Ovary (tissue), 3 donors: ENCODE measurements around the gene MYRF.

ENCODE experiments used
- CTCF ChIP-seq, 3 donors: fragments of 450-650 bp in 2 of 3; fragments of 200-600 bp in 1 of 3; IDR thresholded peaks; one replicate each; pipeline versions ENCODE4 v1.5.1 to v1.8.0; 2016 to 2022; ENCODE audit warnings: antibody characterized with exemption in 3 of 3, mild to moderate bottlenecking in 1 of 3
- EP300 ChIP-seq: sonication (generic); formaldehyde crosslinking; IDR thresholded peaks from one replicate; pipeline ENCODE4 v1.6.1; 2017; ENCODE audit warnings: antibody characterized with exemption
- donor health status: DM: no; HTN: no; CAD: no.

GRCh38 chr11:61736310-61736709, 16.1 kb upstream of the MYRF start:
- TF ChIP-seq CTCF (IDR thresholded peaks at IDR 0.05): no peak
- no peak for TF ChIP-seq EP300
